A549 treated with Hydrocortisone at 1 μM for 4 hours (cell line): ENCODE results near the gene MARCKSL1. TPM values are rescaled to one million over a fixed set of nuclear protein-coding genes. Genes with fewer than 3 reads are reported as not detected.

Experiments used
- total RNA-seq: library from RNA; stranded (reverse); fragments of 200-300 nt; extraction: Qiagen RNA extraction; gene quantifications from 5 replicates; pipeline ENCODE4 v1.2.3, GENCODE V29; 2022

The MARCKSL1 gene, protein sequence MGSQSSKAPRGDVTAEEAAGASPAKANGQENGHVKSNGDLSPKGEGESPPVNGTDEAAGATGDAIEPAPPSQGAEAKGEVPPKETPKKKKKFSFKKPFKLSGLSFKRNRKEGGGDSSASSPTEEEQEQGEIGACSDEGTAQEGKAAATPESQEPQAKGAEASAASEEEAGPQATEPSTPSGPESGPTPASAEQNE
- 52.9 to 69.7 TPM (median 64.0 TPM) in 5 replicates for total RNA-seq

DNA sequence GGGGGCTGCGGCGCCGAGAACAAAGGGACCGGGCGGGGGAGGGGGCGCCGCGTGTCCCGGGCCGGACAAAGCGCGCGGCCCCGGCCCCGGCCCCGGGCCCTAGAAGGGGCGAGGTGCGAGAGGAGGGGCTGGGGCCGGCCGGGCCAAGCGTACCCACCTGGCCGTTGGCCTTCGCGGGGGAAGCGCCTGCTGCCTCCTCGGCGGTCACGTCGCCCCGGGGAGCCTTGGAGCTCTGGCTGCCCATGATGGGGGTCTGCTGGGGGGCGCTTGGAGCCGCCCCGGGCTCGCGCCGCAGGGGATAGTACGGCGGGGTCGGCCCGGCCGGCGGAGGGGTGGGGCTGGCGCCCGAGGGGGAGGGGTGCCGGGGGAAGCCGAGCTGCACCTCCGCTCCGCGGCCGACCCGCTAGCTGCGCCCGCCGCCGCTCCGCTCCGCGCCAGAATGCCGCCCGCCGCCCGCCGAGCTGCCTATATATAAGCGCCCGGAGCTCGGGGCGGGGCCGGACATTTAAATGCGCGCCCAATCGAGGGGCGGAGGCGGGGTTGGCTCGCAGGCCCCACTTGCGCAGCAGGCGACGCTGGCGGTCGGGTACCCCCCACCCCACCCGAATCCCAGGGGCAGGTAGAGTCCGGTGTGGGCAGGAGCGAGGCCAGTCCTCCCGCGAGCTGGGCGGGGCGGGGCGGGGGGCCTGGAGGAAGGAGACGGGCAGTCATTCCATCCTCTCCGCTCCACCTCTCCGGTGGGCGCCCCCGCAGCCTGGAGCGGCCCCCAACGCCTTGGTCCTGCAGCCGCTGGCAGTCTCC, at the start of gene MARCKSL1:
MARCKSL1 (minus strand) TSS at position 444 of the 801 bp plus-strand sequence; CDS start at position 244, 200 bp downstream.

DNA sequence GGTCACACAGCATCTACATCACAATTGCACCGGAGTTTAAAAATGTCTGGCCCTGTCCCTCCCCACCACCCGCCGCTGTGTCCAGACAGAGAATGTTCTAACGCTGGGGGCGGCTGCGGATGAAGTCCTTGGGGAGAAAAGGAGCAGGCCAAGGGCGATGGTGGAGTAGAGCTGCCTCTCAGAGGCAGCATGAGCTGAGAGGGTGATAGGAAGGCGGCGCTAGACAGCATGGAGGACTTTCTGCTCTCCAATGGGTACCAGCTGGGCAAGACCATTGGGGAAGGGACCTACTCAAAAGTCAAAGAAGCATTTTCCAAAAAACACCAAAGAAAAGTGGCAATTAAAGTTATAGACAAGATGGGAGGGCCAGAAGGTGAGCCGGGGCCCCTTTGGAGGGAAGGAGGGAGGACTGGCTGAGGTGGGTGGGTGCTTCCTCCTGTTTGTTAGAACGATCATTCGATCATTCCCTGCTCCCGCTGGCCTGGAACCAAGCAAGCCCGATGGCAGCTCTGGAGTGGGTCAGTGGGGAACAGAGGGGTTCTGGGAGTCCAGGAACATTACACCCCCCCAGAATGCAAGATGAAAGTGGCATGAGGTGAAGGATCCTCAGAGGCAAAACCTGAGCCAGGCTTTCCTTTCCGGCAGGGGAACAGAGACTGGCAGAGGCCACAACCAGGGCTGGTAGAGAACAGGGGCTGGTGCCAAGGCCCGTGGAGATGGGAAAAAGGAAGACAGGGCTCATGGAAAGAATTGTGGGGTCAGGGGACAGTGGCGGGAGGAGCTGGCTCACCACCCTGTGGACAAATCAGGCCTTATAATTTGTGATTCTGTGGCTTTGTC, 26.7 kb upstream of the MARCKSL1 start, which contains the start of the genes FAM229A and TSSK3:
FAM229A (minus strand) TSS at position 12 of the 840 bp plus-strand sequence. CDS start 394 bp downstream, outside the sequence.
TSSK3 (plus strand) TSS at position 66 of the 840 bp plus-strand sequence; CDS start at position 229, 163 bp downstream.

DNA sequence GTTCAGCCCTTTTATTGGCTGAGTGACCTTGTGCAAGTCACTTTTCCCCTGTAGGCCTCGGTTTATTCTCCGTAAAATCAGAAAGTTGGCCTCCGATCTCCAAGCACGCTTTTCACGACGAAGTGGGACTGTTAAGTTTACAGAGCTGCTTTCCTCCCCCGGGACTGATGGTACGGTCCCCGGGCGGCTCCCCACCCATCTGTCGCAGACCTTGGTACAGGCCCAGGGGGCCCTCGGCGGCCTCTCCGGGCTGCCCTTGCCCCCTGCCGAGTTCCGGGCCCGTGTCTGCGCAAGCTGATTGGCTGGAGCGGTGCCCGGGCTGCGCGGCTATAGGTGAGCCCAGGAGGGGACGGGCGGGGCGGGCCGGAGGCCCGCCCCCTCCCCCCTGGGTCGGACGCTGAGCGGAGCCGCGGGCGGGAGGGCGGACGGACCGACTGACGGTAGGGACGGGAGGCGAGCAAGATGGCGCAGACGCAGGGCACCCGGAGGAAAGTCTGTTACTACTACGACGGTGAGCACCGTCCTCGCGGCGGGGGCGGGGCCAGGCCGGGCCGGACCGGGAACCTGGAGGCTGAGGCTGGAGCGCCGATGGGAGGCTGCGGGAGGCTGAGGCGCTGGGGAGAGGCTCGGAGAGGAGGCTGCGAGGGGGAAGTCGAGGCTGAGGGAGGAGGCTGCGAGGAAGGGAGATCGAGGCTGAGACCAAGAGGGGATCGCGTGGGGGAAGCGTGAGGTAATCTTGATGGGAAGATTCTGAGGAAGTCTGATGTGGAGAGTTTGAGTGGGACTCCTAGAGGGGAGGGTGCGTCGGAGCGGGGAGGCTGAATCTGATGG, 44.1 kb downstream of the MARCKSL1 start, which contains the start of gene HDAC1:
HDAC1 (plus strand) TSS at position 376 of the 831 bp plus-strand sequence; CDS start at position 463, 87 bp downstream.

Other genes starting within 250 kb of the MARCKSL1 start
- 13.9 to 20.7 TPM (median 14.9 TPM) in 5 replicates for gene KPNA6, start 228.2 kb downstream of the MARCKSL1 start, total RNA-seq
- gene TXLNA, start 156.6 kb downstream of the MARCKSL1 start, total RNA-seq, result 24.7 to 35.7 TPM (median 26.5 TPM) in 5 replicates
- gene CCDC28B, start 135.6 kb downstream of the MARCKSL1 start, total RNA-seq, result 1.2 to 2.2 TPM (median 1.7 TPM) in 5 replicates
- 1.3 to 2.4 TPM (median 1.9 TPM) in 5 replicates for gene IQCC, start 130.6 kb downstream of the MARCKSL1 start, total RNA-seq
- gene DCDC2B, start 127.1 kb downstream of the MARCKSL1 start, total RNA-seq, result not detected in 5 replicates
- gene TMEM234, start 113.9 kb downstream of the MARCKSL1 start, total RNA-seq, result 6.7 to 10.0 TPM (median 9.1 TPM) in 5 replicates
- 261 to 308 TPM (median 275 TPM) in 5 replicates for gene EIF3I, start 113.8 kb downstream of the MARCKSL1 start, total RNA-seq
- gene FAM167B, start 89.0 kb downstream of the MARCKSL1 start, total RNA-seq, result 0.16 to 0.70 TPM (median 0.55 TPM) in 5 replicates
- gene LCK, start 85.0 kb downstream of the MARCKSL1 start, total RNA-seq, result 0.03 TPM in 1 of 5 replicates, not detected in the others
- gene HDAC1, start 44.1 kb downstream of the MARCKSL1 start, total RNA-seq, result 51.1 to 58.3 TPM (median 53.6 TPM) in 5 replicates
- 2.1 to 4.5 TPM (median 3.7 TPM) in 5 replicates for gene FAM229A, start 26.3 kb upstream of the MARCKSL1 start, total RNA-seq
- gene TSSK3, start 26.3 kb upstream of the MARCKSL1 start, total RNA-seq, result 0.10 to 0.17 TPM (median 0.15 TPM) in 3 of 5 replicates, not detected in the others
- gene BSDC1, start 58.2 kb upstream of the MARCKSL1 start, total RNA-seq, result 17.7 to 21.0 TPM (median 20.6 TPM) in 5 replicates
- 0.01 TPM in 1 of 5 replicates, not detected in the others for gene ZBTB8B, start 128.8 kb upstream of the MARCKSL1 start, total RNA-seq
- gene ZBTB8A, start 203.2 kb upstream of the MARCKSL1 start, total RNA-seq, result 3.8 to 5.0 TPM (median 4.1 TPM) in 5 replicates